ENCODE measurements around the gene NADK2. TPM values are rescaled to one million over a fixed set of nuclear protein-coding genes. Genes with fewer than 3 reads are reported as not detected.

NADK2 gene
- total RNA-seq, 1 experiment from 2014 or later: 12.2 TPM

DNA sequence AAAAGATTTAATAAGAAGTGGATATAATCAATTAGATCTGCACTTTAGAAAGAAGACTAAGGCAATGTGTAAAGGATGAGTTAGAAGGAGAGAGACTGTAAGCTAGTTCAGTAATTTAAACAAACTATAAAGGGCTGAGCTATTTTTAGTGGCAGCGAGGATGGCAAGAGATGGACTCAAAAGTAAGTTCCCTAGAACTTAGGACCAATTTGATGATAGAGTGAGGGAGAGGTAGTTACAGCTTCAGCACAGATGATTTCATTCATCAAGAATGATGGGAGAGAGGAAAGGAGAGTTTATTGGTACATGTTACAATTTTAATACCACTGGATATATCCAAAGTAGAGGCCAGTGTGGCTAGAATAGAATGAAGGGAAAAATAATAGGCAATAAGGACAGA is 19.1 kb downstream of the NADK2 start:
- no peak overlapping the region for H2AK5ac ChIP-seq (ENCODE audit: insufficient read length, low read length)
- H3K9ac ChIP-seq (ENCODE audit: extremely low read depth, insufficient read length, low read length): no peak overlapping the region
- H3K4me3 Mint-ChIP-seq: no peak overlapping the region
- no peak overlapping the region for H2AFZ ChIP-seq (ENCODE audit: low read length)
- TF ChIP-seq, protein P1, sequence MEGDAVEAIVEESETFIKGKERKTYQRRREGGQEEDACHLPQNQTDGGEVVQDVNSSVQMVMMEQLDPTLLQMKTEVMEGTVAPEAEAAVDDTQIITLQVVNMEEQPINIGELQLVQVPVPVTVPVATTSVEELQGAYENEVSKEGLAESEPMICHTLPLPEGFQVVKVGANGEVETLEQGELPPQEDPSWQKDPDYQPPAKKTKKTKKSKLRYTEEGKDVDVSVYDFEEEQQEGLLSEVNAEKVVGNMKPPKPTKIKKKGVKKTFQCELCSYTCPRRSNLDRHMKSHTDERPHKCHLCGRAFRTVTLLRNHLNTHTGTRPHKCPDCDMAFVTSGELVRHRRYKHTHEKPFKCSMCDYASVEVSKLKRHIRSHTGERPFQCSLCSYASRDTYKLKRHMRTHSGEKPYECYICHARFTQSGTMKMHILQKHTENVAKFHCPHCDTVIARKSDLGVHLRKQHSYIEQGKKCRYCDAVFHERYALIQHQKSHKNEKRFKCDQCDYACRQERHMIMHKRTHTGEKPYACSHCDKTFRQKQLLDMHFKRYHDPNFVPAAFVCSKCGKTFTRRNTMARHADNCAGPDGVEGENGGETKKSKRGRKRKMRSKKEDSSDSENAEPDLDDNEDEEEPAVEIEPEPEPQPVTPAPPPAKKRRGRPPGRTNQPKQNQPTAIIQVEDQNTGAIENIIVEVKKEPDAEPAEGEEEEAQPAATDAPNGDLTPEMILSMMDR (conservative IDR thresholded peaks at IDR 0.05): no peak
- H3T11ph ChIP-seq (ENCODE audit: low read length): no peak overlapping the region
- no peaks in the 10 kb centered on the region for H3K4me1 ChIP-seq (ENCODE audit: insufficient read depth, low read length)
- no peak overlapping the region for H3K27ac ChIP-seq (ENCODE audit: insufficient read length, low read depth, low read length)
- no peak overlapping the region for H3K56ac ChIP-seq (ENCODE audit: insufficient read length, low read depth, low read length)
- H4K8ac ChIP-seq (replicated peaks; ENCODE audit: insufficient read length, low read depth, low read length): no peak overlapping the region
- no peaks in the 10 kb centered on the region for H4K20me1 ChIP-seq (ENCODE audit: control insufficient read depth, insufficient read depth, insufficient read length)
- H2BK15ac ChIP-seq (ENCODE audit: low read depth, low read length): no peak overlapping the region
- H3K79me1 ChIP-seq (ENCODE audit: insufficient read depth, low read depth, low read length, poor library complexity, severe bottlenecking): no peaks in the 10 kb centered on the region
- H3K9me3 Mint-ChIP-seq: no peaks in the 10 kb centered on the region
- no peak for DNase-seq
- H3K79me2 ChIP-seq (ENCODE audit: insufficient read depth, low read length): no peaks in the 10 kb centered on the region
- no peaks in the 10 kb centered on the region for H3K23me2 ChIP-seq (ENCODE audit: insufficient read length, low read depth, low read length, poor library complexity, severe bottlenecking)
- H3K4ac ChIP-seq (ENCODE audit: low read depth, low read length): no peak overlapping the region
- H4K5ac ChIP-seq (ENCODE audit: insufficient read length, low read depth, low read length): no peak overlapping the region
- H2BK5ac ChIP-seq (ENCODE audit: insufficient read length, low read length): no peak overlapping the region
- H3K4me1 Mint-ChIP-seq: no peaks in the 10 kb centered on the region
- no peaks in the 10 kb centered on the region for H3K27me3 ChIP-seq (ENCODE audit: insufficient read depth, low read length)
- H3K18ac ChIP-seq (ENCODE audit: insufficient read length, low read depth, low read length): no peak overlapping the region
- H3K14ac ChIP-seq (ENCODE audit: insufficient read depth, low read length): no peak overlapping the region
- no peak overlapping the region for H4K91ac ChIP-seq (ENCODE audit: insufficient read length, low read depth, low read length)
- H3K4me2 ChIP-seq (ENCODE audit: insufficient read depth, insufficient read length, low read length): no peak overlapping the region
- H3K27ac Mint-ChIP-seq: no peak overlapping the region
- no peaks in the 10 kb centered on the region for H3K9me3 ChIP-seq (ENCODE audit: control insufficient read depth, low read depth, low read length)
- no peak overlapping the region for H2BK12ac ChIP-seq (ENCODE audit: insufficient read length, low read depth, low read length)
- no CpG with 5 or more reads among the region's 1 CpG for WGBS (ENCODE audit: extremely low coverage, insufficient read length, low lambda C conversion rate)
- no peak overlapping the region for H2BK20ac ChIP-seq (ENCODE audit: low read depth, low read length, poor library complexity, severe bottlenecking)
- H3K36me3 Mint-ChIP-seq (ENCODE audit: insufficient read depth in 1 of 3, low read depth in 3 of 3): no peaks in the 10 kb centered on the region; a peak in 1 of 7 replicates
- H3K23ac ChIP-seq (ENCODE audit: insufficient read length, low read depth, low read length): no peak overlapping the region
- H3K27me3 Mint-ChIP-seq (ENCODE audit: low read depth): no peaks in the 10 kb centered on the region
- no peak overlapping the region for H2BK120ac ChIP-seq (ENCODE audit: low read depth, low read length, poor library complexity, severe bottlenecking)
